Activated CD4-positive, alpha-beta T cell treated with anti-CD3 and anti-CD28 coated beads for 48 hours (primary cell): ENCODE data around the gene CNTNAP3B.
"Not testable (repeated sequence)": the region's sequence is repeated elsewhere in the genome, so short reads cannot be mapped to it uniquely, and the experiment has no call there.

Experiments used
- DNase-seq: peaks from one replicate; pipeline ENCODE4 v3.0.0-alpha.2; 2020

CNTNAP3B gene

GRCh38 chr9:41974906-41975305 lies 154.3 kb downstream of the CNTNAP3B start:
- DNase-seq: not testable (repeated sequence)

GRCh38 chr9:41953007-41953406 lies 176.2 kb downstream of the CNTNAP3B start:
- DNase-seq: not testable (repeated sequence)

- DNase-seq: not testable (repeated sequence)
Measured at GRCh38 chr9:41941738-41942137, 187.5 kb downstream of the CNTNAP3B start.

- not testable (repeated sequence) for DNase-seq
Measured at GRCh38 chr9:41938143-41938542, 191.1 kb downstream of the CNTNAP3B start.

- DNase-seq: not testable (repeated sequence)
Measured at GRCh38 chr9:41935727-41936126, 193.5 kb downstream of the CNTNAP3B start.

- DNase-seq: not testable (repeated sequence)
Measured at GRCh38 chr9:41929172-41929571, 200.1 kb downstream of the CNTNAP3B start.

- DNase-seq: not testable (repeated sequence)
Measured at GRCh38 chr9:41917374-41917773, 211.9 kb downstream of the CNTNAP3B start.

- not testable (repeated sequence) for DNase-seq
Measured at GRCh38 chr9:41905488-41905887, 223.7 kb downstream of the CNTNAP3B start.

GRCh38 chr9:41902762-41903161 lies 226.5 kb downstream of the CNTNAP3B start:
- DNase-seq: not testable (repeated sequence)

- DNase-seq: not testable (repeated sequence)
Measured at GRCh38 chr9:41898720-41899343, 230.4 kb downstream of the CNTNAP3B start.

GRCh38 chr9:41874557-41874956 lies 254.7 kb downstream of the CNTNAP3B start:
- DNase-seq: not testable (repeated sequence)

GRCh38 chr9:41855422-41855821 lies 273.8 kb downstream of the CNTNAP3B start:
- not testable (repeated sequence) for DNase-seq

- not testable (repeated sequence) for DNase-seq
Measured at GRCh38 chr9:41851848-41852740, 277.1 kb downstream of the CNTNAP3B start.

- not testable (repeated sequence) for DNase-seq
Measured at GRCh38 chr9:41847829-41848228, 281.4 kb downstream of the CNTNAP3B start.
